ENCODE results near the gene NUP62CL. TPM values are rescaled to one million over a fixed set of nuclear protein-coding genes. Genes with fewer than 3 reads are reported as not detected.
"Not testable (repeated sequence)": the region's sequence is repeated elsewhere in the genome, so short reads cannot be mapped to it uniquely, and the experiment has no call there.

NUP62CL gene
- polyA plus RNA-seq, 1 experiment = 0.05 TPM

GRCh38 chrX:107168257-107168656, 38.0 kb downstream of the NUP62CL start:
- TF ChIP-seq, protein P1, sequence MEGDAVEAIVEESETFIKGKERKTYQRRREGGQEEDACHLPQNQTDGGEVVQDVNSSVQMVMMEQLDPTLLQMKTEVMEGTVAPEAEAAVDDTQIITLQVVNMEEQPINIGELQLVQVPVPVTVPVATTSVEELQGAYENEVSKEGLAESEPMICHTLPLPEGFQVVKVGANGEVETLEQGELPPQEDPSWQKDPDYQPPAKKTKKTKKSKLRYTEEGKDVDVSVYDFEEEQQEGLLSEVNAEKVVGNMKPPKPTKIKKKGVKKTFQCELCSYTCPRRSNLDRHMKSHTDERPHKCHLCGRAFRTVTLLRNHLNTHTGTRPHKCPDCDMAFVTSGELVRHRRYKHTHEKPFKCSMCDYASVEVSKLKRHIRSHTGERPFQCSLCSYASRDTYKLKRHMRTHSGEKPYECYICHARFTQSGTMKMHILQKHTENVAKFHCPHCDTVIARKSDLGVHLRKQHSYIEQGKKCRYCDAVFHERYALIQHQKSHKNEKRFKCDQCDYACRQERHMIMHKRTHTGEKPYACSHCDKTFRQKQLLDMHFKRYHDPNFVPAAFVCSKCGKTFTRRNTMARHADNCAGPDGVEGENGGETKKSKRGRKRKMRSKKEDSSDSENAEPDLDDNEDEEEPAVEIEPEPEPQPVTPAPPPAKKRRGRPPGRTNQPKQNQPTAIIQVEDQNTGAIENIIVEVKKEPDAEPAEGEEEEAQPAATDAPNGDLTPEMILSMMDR (IDR thresholded peaks at IDR 0.05; ENCODE audit: low read depth, low read length) = no peak
- Histone ChIP-seq H3K9me3 (ENCODE audit: control insufficient read depth, insufficient read depth, low read length) (no peaks in the 10 kb centered on the region), H3K27ac (ENCODE audit: low read depth, low read length) (no peak overlapping the region), H3K27me3 (ENCODE audit: control insufficient read depth, insufficient read depth, low read length) (no peaks in the 10 kb centered on the region), H3K4me3 (ENCODE audit: low read depth, low read length) (no peak overlapping the region)
- ChIA-PET CTCF (no interaction called here), POLR2A (no interaction called here)
- DNase-seq (ENCODE audit: low read depth, low spot score) = no peak

DNA sequence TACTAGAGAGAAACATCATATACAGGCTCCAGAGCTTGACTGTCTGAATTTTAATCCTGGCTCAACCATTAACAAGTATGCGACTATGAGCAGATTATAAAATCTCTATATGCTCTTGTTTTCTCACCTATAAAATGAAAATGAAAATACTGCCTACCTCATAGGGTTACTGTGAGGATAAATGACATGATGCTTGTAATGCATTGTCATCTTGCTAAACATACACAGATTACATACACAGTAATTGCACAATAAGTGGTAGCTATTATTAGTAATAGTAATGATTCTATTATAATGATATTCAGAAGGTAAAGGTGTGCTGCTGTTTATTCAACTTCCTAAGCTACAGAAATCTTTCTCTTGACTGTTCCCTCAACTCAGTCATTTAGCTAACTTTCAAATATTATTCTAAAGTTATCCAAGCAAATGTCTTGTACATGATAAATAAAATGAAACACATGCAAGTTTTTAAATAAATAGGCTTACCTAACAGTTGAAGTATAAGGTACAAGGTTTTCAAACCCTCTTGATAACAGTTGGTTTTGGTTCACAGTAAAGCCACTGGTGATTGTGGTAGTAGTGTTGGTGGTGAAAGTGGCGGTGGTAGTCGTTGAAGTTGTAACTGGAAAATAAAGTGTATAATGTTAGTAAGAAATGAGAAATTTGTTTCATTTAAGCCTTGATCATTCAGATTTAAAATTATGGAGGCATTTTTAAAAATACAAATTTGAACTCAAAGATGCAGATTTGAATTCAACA, 38.9 kb downstream of the NUP62CL start:
- POLR2A ChIA-PET = no interaction called here

GRCh38 chrX:107157618-107158017, 48.6 kb downstream of the NUP62CL start:
- H3K4me3 ChIP-seq (ENCODE audit: low read depth, low read length); H3K9me3 ChIP-seq (ENCODE audit: control insufficient read depth, insufficient read depth, low read length); POLR2A ChIA-PET; DNase-seq (ENCODE audit: low read depth, low spot score); H3K27ac ChIP-seq (ENCODE audit: low read depth, low read length); CTCF ChIA-PET; H3K27me3 ChIP-seq (ENCODE audit: control insufficient read depth, insufficient read depth, low read length): not testable (repeated sequence)

More for the DNA sequence above, 38.9 kb downstream of the NUP62CL start:
- Histone ChIP-seq H3K9me3 (ENCODE audit: control insufficient read depth, insufficient read depth, low read length) (no peaks in the 10 kb centered on the region), H3K4me3 (ENCODE audit: low read depth, low read length) (no peak overlapping the region), H3K27me3 (ENCODE audit: control insufficient read depth, insufficient read depth, low read length) (no peaks in the 10 kb centered on the region), H3K27ac (ENCODE audit: low read depth, low read length) (no peak overlapping the region)
- DNase-seq (ENCODE audit: low read depth, low spot score) = no peak
- TF ChIP-seq, protein P1 (IDR thresholded peaks at IDR 0.05; ENCODE audit: low read depth, low read length) = no peak
- CTCF ChIA-PET = no interaction called here

GRCh38 chrX:107155621-107156430, 50.4 kb downstream of the NUP62CL start:
- POLR2A ChIA-PET; H3K9me3 ChIP-seq (ENCODE audit: control insufficient read depth, insufficient read depth, low read length); H3K27me3 ChIP-seq (ENCODE audit: control insufficient read depth, insufficient read depth, low read length); H3K4me3 ChIP-seq (ENCODE audit: low read depth, low read length); H3K27ac ChIP-seq (ENCODE audit: low read depth, low read length); DNase-seq (ENCODE audit: low read depth, low spot score); CTCF ChIA-PET: not testable (repeated sequence)

GRCh38 chrX:107154787-107155620, 51.2 kb downstream of the NUP62CL start:
- Histone ChIP-seq H3K9me3 (ENCODE audit: control insufficient read depth, insufficient read depth, low read length) (no peaks in the 10 kb centered on the region), H3K4me3 (ENCODE audit: low read depth, low read length) (no peak overlapping the region), H3K27ac (ENCODE audit: low read depth, low read length) (no peak overlapping the region), H3K27me3 (ENCODE audit: control insufficient read depth, insufficient read depth, low read length) (no peaks in the 10 kb centered on the region)
- no peak for DNase-seq (ENCODE audit: low read depth, low spot score)
- TF ChIP-seq, protein P1 (IDR thresholded peaks at IDR 0.05; ENCODE audit: low read depth, low read length) = no peak
- CTCF ChIA-PET = no interaction called here
- POLR2A ChIA-PET = no interaction called here
